Bronchial epithelial cell (primary cell): ENCODE measurements around the gene MIF. TPM values are rescaled to one million over a fixed set of nuclear protein-coding genes. Genes with fewer than 3 reads are reported as not detected.
"Not testable (repeated sequence)": the region's sequence is repeated elsewhere in the genome, so short reads cannot be mapped to it uniquely, and the experiment has no call there.

Experiments used
- DNase-seq: peaks from one replicate; pipeline ENCODE4 v3.0.0-alpha.2; 2010; ENCODE audit warnings: low read depth
- FAIRE-seq: peaks from 2 replicates; lab custom pipeline; 2011; peaks lifted over from hg19 to GRCh38; lab: Jason Lieb, UNC
- H3K27me3 ChIP-seq: 2 replicates; pipeline ENCODE4 v1.5.1; 2011; ENCODE audit warnings: low read length; ENCODE audit not compliant: control insufficient read depth, insufficient read depth
- H3K36me3 ChIP-seq: 2 replicates; pipeline ENCODE4 v1.5.1; 2011; ENCODE audit warnings: low read length; ENCODE audit not compliant: control insufficient read depth, insufficient read depth
- H3K4me3 ChIP-seq: 2 replicates; pipeline ENCODE4 v1.5.1; 2011; ENCODE audit warnings: mild to moderate bottlenecking, low read depth, low read length, control low read depth
- total RNA-seq: library from RNA; depleted of rRNA; stranded (reverse); fragments of >200 nt; gene quantifications from 2 replicates; pipeline ENCODE4 v1.2.1, GENCODE V29; 2014
- TF ChIP-seq, protein P1 (sequence below): IDR thresholded peaks from 2 replicates; pipeline ENCODE4 v1.5.1; 2011; ENCODE audit warnings: mild to moderate bottlenecking, moderate library complexity, low read length, control low read depth, inconsistent platforms; ENCODE audit not compliant: insufficient read depth, severe bottlenecking

MIF gene
- total RNA-seq, 1 donor from 2014 or later: 252 TPM

DNA sequence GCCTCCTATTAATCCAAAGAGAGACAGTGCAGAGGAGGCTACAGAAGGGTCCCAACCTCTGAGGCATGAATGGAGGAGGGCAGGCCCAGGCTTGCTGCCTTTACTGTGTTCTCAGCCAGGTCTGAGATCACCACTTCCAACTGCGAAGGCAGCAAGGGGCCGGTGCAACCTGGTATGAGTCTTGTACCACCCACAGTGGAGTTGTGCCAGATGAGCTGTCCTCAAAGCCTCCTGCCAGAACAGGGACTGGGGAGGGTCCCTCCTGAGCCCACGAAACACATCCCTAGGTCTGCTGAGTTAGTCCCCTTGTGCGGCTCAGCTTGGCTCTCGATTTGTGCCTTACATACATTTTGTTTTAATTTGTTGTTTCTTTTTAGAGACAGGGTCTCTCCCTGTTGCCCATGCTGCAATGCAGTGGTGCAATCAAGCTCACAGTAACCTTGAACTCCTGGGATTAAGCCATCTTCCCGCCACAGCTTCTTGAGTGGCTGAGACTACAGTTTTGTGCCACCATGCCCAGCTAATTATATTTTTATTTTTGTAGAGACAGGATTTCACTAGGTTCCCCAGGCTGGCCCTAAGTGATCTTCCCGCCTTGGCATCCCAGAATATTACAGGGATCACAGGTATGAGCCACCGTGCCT is 9.3 kb downstream of the MIF start:
- H3K4me3 ChIP-seq: no peak overlapping the region
- FAIRE-seq (no peak), DNase-seq (peak; percentile 93)
- H3K27me3 ChIP-seq: no peaks in the 10 kb centered on the region
- H3K36me3 ChIP-seq: no peaks in the 10 kb centered on the region
- TF ChIP-seq, protein P1, sequence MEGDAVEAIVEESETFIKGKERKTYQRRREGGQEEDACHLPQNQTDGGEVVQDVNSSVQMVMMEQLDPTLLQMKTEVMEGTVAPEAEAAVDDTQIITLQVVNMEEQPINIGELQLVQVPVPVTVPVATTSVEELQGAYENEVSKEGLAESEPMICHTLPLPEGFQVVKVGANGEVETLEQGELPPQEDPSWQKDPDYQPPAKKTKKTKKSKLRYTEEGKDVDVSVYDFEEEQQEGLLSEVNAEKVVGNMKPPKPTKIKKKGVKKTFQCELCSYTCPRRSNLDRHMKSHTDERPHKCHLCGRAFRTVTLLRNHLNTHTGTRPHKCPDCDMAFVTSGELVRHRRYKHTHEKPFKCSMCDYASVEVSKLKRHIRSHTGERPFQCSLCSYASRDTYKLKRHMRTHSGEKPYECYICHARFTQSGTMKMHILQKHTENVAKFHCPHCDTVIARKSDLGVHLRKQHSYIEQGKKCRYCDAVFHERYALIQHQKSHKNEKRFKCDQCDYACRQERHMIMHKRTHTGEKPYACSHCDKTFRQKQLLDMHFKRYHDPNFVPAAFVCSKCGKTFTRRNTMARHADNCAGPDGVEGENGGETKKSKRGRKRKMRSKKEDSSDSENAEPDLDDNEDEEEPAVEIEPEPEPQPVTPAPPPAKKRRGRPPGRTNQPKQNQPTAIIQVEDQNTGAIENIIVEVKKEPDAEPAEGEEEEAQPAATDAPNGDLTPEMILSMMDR: no peak

DNA sequence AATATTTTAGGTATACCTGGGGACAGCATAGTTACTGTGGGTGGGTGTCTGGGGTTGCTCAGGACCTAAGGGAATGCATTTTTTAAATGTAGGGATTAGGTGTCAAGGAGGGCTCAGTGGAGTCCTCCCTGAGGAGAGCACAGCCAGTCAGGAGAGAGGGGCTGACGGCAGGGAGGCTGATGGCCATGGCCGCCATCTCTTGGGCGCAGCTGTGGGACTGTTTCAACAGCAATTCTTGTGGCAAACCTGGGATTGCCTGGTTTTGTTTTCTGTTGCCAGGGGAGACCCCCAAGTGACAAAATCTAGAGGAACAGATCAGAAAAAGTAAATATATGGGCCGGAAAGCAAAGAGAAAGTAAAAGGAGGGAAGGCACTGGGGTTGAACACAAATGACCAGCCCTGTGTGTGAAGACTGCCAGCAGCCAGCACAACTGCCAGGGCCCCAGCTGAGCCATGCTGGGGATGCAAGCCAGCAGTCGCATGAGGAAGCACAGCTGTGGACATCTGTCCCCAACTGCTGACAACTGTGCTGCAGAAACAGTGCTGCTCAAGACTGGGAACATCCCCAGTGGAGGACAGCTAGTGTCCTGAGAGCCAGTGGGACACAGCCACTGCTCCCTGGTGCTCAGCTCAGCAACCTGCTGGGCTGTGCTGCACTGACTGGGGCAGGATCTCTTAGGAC is 10.5 kb downstream of the MIF start:
- DNase-seq (no peak), FAIRE-seq (no peak)
- H3K36me3 ChIP-seq: no peaks in the 10 kb centered on the region
- H3K27me3 ChIP-seq: no peaks in the 10 kb centered on the region
- no peak overlapping the region for H3K4me3 ChIP-seq
- TF ChIP-seq, protein P1: no peak

DNA sequence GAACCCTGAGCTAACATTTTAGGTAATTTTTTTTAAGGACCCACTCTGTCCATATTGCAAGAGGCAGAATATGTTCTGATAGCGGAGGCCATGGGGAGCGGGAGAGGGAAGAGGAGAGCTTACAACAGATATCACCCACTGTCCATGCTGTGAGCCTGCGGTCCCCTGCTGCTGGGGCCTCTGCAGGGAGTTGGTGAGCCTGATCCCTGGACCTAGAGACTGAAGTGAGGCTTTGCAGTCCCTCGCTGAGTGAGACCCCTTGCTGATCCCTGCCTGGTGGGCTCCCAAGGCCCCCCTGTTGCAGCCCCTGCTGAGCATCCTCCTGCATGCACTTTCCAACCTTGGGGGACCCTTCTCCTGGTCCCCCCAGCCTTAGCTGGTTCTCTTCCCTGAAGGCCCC is 12.5 kb downstream of the MIF start:
- Histone ChIP-seq H3K4me3 (no peak overlapping the region), H3K27me3 (no peaks in the 10 kb centered on the region), H3K36me3 (no peaks in the 10 kb centered on the region)
- DNase-seq: no peak
- TF ChIP-seq, protein P1: no peak
- no peak for FAIRE-seq

DNA sequence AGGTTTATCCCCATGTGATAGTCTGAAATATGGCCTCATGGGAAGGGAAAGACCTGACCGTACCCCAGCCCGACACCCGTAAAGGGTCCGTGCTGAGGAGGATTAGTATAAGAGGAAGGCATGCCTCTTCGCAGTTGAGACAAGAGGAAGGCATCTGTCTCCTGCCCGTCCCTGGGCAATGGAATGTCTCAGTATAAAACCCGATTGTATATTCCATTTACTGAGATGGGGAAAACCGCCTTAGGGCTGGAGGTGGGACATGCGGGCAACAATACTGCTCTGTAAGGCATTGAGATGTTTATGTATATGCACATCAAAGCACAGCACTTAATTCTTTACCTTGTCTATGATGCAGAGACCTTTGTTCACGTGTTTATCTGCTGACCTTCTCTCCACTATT is 13.2 kb downstream of the MIF start:
- H3K36me3 ChIP-seq, DNase-seq, H3K27me3 ChIP-seq, H3K4me3 ChIP-seq, FAIRE-seq: not testable (repeated sequence)

DNA sequence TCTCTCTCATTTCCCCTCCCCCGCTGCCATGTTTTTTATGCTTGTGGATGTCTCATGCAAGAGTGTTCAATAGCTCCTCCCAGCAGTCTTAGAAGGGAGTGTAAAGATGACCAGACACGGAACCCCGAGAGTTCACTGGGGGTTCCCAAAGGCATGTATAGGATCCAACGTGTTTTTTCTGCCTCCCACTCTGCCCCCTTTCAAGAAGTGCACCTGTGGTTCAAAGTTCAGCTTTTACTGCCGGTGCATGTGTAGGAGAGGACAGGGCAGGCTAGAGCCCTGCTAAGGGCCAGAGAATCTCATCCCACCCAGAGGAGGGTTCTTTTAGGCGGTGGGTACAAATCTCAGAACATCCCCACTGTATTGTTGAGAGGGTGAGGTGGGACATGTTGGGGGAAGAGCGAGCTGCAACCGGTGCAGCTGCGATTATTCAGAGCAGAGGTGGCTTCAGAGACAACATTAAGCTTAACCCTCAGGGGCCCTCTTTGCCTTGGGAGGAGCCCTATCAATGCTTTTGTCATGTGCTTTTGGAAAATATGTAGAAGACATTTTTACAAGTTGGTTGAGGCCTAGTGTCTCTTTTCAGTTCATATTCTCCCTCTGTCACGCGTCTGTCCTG is 14.5 kb downstream of the MIF start:
- Histone ChIP-seq H3K27me3 (no peaks in the 10 kb centered on the region), H3K4me3 (no peak overlapping the region), H3K36me3 (no peaks in the 10 kb centered on the region)
- DNase-seq: no peak
- TF ChIP-seq, protein P1: no peak
- no peak for FAIRE-seq

DNA sequence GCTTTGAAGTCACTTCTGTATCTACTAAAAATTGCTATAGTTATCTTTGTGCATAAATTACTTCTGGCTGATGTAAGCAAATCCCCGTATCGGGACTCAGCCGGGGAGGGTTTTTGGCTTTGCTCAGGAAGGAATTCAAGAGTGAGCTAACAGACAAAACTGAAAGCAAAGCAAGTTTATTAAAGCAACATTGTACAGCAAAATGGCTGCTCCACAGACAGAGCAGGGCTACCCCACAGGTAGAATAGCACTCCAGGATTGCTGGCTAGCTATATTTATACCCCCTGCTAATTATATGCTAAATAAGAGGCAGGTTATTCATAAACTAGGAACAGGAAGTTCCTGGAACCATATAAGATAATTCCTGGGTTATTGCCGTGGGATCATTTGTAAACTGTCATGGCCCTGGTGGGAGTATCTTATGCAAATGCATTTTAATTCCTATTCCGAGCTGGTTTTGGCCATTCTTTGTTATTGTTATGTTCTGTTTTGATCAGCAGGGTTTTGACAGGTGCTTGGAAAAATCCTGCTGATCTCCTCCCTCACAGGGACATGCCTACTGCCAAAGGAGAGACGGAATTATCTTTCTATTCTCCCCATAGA is 15.2 kb downstream of the MIF start:
- H3K4me3 ChIP-seq: no peak overlapping the region
- H3K36me3 ChIP-seq: no peaks in the 10 kb centered on the region
- DNase-seq (no peak), FAIRE-seq (no peak)
- H3K27me3 ChIP-seq: no peaks in the 10 kb centered on the region
- TF ChIP-seq, protein P1: no peak
